Measurements from ENCODE around the gene STRIT1. TPM values are rescaled to one million over a fixed set of nuclear protein-coding genes. Genes with fewer than 3 reads are reported as not detected.

The STRIT1 gene
- polyA plus RNA-seq, 3 donors, result not detected

- intact Hi-C loops (cut with micrococcal nuclease), result no loop called here
- Histone ChIP-seq H4K20me1 (ENCODE audit: insufficient read depth, low read length) (no peaks in the 10 kb centered on the region), H3K4me2 (replicated peaks; ENCODE audit: extremely low read depth, low read length, poor library complexity, severe bottlenecking) (no peak overlapping the region), H2AFZ (ENCODE audit: insufficient read depth, low read depth, low read length, poor library complexity, severe bottlenecking) (no peak overlapping the region), H3K9me3 (replicated peaks in 1 of 2; ENCODE audit: control insufficient read depth in 1 of 2, insufficient read depth in 1 of 2, low read length in 2 of 2) (peaks cover 0 to 8% of the 10 kb centered on the region in 2 donors), H3K79me2 (ENCODE audit: insufficient read depth, low read length) (no peaks in the 10 kb centered on the region), H3K4me1 (ENCODE audit: control insufficient read depth in 1 of 2, insufficient read depth in 2 of 2, low read length in 2 of 2) (no peaks in the 10 kb centered on the region), H3K27me3 (ENCODE audit: control insufficient read depth in 2 of 2, insufficient read depth in 2 of 2, low read length in 2 of 2) (no peaks in the 10 kb centered on the region), H3K36me3 (replicated peaks in 1 of 2; ENCODE audit: control insufficient read depth in 1 of 2, insufficient read depth in 2 of 2, low read length in 2 of 2) (no peaks in the 10 kb centered on the region), H3K4me3 (replicated peaks in 1 of 3; ENCODE audit: low read depth in 2 of 3, low read length in 3 of 3) (no peak overlapping the region), H3K9ac (ENCODE audit: insufficient read depth, low read length, poor library complexity, severe bottlenecking) (no peak overlapping the region), H3K27ac (ENCODE audit: low read depth in 1 of 2, low read length in 2 of 2) (no peak overlapping the region)
- 98% methylated on average over 28 of the region's 28 CpGs for WGBS (ENCODE audit: insufficient coverage)
- H3K27me3 Mint-ChIP-seq (ENCODE audit: low read depth in 3 of 3), result no peaks in the 10 kb centered on the region
- no peak for TF ChIP-seq CTCF (IDR thresholded peaks at IDR 0.05)
- H3K36me3 Mint-ChIP-seq, result no peaks in the 10 kb centered on the region
- H3K4me1 Mint-ChIP-seq, result no peaks in the 10 kb centered on the region
- DNase-seq, result no peak
- H3K9me3 Mint-ChIP-seq, result peaks cover 3 to 10% (median 8%) of the 10 kb centered on the region in 7 donors
- no peak overlapping the region for H3K27ac Mint-ChIP-seq
- H3K4me3 Mint-ChIP-seq, result peak overlapping the region; percentile 46 to 65
Measured at GRCh38 chr3:155309581-155309980, 16.1 kb upstream of the STRIT1 start.

- H3K27ac Mint-ChIP-seq, result no peak overlapping the region
- no peaks in the 10 kb centered on the region for H3K79me2 ChIP-seq (ENCODE audit: insufficient read depth, low read length)
Measured at GRCh38 chr3:155308831-155309230, 15.3 kb upstream of the STRIT1 start.

More at GRCh38 chr3:155308831-155309230, 15.3 kb upstream of the STRIT1 start:
- no peaks in the 10 kb centered on the region for H3K36me3 Mint-ChIP-seq
- no peaks in the 10 kb centered on the region for H3K27me3 ChIP-seq (ENCODE audit: control insufficient read depth in 2 of 2, insufficient read depth in 2 of 2, low read length in 2 of 2)
- intact Hi-C loops (cut with micrococcal nuclease), result no loop called here
- no peaks in the 10 kb centered on the region for H3K4me1 Mint-ChIP-seq
- H3K9me3 Mint-ChIP-seq, result peaks cover 3 to 10% (median 8%) of the 10 kb centered on the region in 7 donors
- H3K27me3 Mint-ChIP-seq (ENCODE audit: low read depth in 3 of 3), result no peaks in the 10 kb centered on the region
- peaks cover 0 to 8% of the 10 kb centered on the region in 2 donors for H3K9me3 ChIP-seq (replicated peaks in 1 of 2; ENCODE audit: control insufficient read depth in 1 of 2, insufficient read depth in 1 of 2, low read length in 2 of 2)
- no peaks in the 10 kb centered on the region for H4K20me1 ChIP-seq (ENCODE audit: insufficient read depth, low read length)
- no peak overlapping the region for H2AFZ ChIP-seq (ENCODE audit: insufficient read depth, low read depth, low read length, poor library complexity, severe bottlenecking)
- H3K4me1 ChIP-seq (ENCODE audit: control insufficient read depth in 1 of 2, insufficient read depth in 2 of 2, low read length in 2 of 2), result no peaks in the 10 kb centered on the region
- no peak overlapping the region for H3K9ac ChIP-seq (ENCODE audit: insufficient read depth, low read length, poor library complexity, severe bottlenecking)
- no peak for TF ChIP-seq CTCF (IDR thresholded peaks at IDR 0.05)
- H3K4me3 ChIP-seq (replicated peaks in 1 of 3; ENCODE audit: low read depth in 2 of 3, low read length in 3 of 3), result no peak overlapping the region
- H3K36me3 ChIP-seq (replicated peaks in 1 of 2; ENCODE audit: control insufficient read depth in 1 of 2, insufficient read depth in 2 of 2, low read length in 2 of 2), result no peaks in the 10 kb centered on the region
- WGBS (ENCODE audit: insufficient coverage), result no CpG with 5 or more reads among the region's 9 CpGs
- no peak for DNase-seq
- no peak overlapping the region for H3K4me2 ChIP-seq (replicated peaks; ENCODE audit: extremely low read depth, low read length, poor library complexity, severe bottlenecking)
- no peak overlapping the region for H3K27ac ChIP-seq (ENCODE audit: low read depth in 1 of 2, low read length in 2 of 2)
- H3K4me3 Mint-ChIP-seq, result no peak overlapping the region

All from CD14-positive monocyte (primary cell).